ENCODE data around the gene CCL14.
A peak's percentile ranks its signal among the peaks of the same experiment; 100 is the strongest.
"Not testable (repeated sequence)": the region's sequence is repeated elsewhere in the genome, so short reads cannot be mapped to it uniquely, and the experiment has no call there.

The CCL14 gene

DNA sequence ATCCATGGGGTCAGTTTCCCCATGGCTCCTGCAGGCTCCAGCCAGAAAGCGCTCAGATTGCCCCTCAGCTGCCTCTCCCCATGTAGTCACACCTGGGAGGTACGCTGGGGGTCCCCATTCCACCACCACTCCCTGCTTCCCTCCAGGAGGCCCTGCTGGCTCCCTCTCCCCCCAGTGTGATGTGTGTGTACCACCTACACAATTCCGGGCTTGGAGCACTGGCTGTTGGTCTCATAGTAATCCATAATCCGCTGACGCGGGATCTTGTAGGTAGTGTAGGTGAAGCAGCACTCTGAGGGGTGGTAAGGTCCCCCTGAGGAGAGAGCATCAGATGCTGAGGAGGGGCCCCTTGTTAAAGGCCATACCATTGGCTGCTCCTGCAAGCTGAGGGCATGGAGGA is 2.4 kb downstream of the CCL14 start:
- DNase-seq = no peak

DNA sequence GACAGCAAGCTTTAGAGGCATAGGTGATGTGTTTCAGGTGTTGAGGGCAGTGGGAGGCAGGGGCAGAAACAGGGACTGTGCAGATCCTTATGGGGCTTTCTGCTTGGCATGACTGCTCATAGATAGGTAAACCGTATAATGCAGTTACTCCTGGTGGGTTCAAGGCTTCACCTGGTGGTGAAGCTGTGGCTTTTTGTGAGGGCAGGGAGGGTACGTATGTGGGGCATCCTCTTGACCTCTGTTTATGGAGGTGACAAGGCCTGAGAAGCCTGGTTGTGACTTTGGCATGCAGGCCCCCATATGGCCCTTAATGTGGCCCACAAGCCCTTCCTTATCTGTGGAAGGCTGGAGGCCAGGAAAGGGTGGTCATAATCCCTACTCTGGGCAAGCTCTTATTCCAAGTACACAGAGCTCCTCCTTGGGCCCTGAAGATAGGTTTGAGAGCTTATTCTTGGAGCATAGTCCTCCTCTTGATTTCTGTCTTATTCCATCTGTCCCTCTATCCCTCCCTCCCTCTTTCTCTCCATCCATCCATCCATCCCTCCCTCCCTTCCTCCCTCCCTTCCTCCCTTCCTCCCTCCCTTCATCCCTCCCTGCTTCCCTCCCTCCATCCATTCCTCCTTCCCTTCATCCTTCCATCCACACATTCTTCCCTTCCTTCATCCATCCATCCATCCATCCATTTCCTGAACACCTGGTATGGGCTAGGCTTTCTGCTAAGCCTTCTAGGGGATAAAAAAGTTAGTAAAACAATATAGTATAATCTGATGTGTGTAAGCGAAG is 3.9 kb downstream of the CCL14 start:
- DNase-seq = no peak

DNA sequence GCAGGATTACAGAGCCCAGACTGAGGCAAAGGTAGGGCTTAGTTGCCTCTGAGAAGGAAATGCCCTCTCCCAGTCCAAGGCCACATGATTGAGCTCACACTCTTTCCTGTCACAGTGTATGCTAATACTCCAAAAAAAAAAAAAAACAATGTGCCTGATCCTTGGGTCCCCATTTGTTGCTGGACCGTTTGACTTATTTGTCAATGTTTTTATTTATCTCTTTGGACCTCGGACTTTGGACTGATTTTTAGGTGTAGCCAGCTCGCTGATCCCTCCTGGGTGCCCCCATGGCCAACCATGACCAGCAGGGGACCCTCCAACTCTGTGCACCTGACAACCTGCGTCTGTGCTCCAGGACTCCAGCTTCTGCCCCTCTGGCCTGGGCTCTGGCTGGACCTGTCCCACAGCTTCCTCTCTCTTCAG is 4.6 kb downstream of the CCL14 start:
- DNase-seq = no peak

DNA sequence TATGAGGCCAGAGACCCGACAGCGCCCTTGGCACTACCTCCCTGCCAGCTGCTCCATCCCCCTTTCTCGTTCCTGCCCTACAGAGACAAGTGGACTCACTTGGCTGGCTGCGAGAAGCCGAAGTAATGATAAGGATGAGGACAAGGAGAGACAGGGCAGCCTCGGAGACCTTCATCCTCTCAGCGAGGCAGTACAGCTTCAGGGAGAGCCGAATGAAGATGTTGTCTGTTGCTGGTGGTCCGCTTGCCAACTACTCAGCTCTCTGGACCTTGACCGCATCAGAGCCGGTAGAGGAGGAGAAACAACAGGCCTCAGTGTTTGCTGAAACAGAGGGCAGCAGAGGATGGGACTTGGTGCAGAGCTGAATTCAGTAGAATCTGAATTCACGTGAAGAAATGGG is 5.3 kb downstream of the CCL14 start, which contains the start of gene CCL16:
Gene CCL16 (minus strand): TSS at position 252 of the 400 bp plus-strand sequence. CDS start 77 bp downstream, at position 175.
- no peak for DNase-seq

DNA sequence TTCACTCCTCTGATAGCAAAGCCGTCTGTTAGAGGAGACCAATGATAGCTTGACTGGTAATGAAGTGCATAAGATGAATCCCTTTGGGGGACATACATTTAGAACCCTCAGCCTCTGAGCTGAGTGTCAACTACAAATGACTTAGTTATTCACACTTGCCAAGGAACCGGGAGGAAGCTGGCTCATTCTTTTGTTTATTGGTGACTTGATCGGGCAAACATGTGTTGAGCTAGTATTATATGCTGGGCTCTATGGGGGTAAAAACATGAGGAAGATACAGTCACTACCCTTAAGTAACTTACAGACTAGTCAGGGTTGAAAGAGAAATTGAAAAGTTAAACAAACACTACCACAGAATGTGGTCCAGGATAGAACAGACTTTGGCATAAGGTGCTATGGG is 8.2 kb downstream of the CCL14 start:
- no peak for DNase-seq

DNA sequence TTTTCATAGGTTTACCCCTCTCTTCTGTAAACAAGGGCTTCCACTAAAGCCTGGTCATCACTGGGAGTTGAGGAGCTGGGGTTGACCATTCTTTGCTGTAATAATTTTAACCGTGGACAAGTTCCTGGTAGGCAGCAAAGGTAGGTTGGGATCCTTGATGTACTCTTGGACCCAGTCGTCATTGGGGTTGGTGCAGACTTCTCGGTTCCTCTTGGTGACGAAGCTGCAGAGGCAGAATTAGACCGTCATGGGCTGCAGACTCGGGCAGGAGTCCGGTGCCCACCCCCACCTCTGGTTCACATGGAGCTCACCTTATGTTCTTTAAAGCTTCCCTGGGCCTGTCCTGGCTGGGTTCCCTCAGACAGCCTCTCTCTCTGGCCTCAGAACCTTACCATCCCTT is 9.0 kb downstream of the CCL14 start:
- no peak for DNase-seq

DNA sequence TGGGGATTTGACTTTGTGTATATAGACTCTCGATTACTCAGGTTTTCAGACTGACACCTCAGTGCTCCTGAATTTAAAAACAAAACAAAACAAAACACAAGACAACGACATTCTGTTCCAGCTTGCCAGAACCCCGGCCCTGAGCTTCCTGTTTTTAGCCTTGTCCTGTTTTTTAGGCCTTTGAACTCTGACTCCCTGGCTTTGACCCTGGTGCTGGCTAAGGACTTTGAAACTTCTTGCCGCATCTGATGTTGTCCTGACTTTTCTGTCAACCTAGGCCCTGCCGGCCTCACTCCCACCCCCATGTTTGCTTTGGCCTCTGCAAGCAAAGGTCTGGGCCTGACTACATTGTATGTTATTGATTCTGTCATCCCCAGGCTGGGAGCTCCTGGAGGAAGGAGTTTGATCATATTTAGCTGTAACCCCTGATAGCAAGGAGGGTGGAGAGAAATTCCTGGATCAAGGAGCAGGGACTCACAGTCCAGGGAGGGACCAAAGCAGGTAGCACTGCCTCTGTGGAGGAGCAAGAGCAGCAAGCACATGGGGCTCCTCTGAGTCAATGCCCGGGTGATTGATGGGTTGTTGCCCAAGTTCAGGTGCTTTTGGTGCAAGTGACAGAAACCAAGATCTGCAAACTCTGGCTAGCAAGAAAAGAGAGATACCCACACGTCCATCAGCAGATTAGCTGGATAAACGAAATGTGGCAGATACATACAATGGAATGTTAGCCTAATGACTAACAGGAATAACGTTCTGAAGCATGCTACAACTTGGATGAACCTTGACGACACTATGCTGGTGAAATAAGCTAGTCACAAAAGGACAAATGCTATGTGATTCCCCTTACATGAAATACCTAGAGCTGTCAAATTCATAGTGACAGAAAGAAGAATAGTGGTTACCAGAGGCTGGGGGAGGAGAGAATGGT is 12.9 kb downstream of the CCL14 start:
- no peak for DNase-seq

DNA sequence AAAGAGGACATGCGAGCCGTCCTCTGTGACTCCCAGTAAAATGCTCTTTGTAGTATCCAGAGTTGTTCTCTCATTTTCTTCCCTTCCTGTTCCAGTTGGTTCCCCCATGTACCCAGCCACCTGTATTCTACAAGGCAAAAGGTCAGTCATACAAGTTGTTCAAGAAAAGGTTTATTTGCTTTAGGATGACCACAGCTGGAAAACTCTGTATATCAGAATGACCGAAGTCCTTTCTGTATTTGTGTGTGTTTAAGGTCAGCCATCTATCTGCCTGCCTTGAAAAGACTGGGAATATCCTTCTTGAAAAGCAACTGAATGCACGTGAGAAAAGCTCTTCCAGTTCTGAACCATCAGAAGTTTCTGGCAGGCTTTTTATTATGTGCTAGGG is 13.6 kb downstream of the CCL14 start:
- no peak for DNase-seq

DNA sequence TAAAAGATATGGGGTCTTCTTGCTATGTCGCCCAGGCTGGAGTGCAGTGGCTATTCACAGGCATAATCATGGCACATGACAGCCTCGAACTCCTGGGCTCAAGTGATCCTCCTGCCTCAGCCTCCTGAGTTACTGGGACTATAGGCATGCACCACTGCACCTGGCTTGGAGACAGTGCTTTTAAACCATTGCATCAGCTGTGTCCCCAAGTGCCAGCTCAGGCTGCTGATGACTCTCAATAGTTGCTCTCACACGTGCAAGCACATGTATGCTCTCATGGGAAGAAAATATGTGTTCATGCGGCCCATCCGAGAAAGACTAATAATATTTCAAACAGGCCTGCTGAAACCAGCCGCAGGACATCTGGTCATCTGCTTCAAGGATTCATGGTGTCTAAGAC is 14.0 kb downstream of the CCL14 start:
- DNase-seq = no peak

DNA sequence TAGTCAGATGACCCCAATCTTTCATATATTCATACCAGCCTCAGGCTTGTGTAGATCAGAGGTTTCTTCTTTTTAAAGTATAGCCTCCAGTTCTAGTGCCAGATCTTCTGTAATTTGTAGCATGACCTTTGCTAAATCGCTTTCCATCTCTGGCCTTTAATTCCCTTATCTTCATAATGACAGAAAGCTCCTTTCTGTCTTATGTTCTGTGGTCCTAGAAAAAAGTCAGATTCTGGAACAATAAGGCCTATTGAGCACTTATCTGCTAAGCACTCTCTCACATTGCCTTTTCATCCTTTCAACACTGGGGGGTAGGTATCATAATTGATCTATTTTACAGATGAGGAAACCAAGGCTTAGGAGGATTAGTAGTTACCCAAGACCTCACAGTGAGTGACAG is 14.5 kb downstream of the CCL14 start:
- DNase-seq = no peak

DNA sequence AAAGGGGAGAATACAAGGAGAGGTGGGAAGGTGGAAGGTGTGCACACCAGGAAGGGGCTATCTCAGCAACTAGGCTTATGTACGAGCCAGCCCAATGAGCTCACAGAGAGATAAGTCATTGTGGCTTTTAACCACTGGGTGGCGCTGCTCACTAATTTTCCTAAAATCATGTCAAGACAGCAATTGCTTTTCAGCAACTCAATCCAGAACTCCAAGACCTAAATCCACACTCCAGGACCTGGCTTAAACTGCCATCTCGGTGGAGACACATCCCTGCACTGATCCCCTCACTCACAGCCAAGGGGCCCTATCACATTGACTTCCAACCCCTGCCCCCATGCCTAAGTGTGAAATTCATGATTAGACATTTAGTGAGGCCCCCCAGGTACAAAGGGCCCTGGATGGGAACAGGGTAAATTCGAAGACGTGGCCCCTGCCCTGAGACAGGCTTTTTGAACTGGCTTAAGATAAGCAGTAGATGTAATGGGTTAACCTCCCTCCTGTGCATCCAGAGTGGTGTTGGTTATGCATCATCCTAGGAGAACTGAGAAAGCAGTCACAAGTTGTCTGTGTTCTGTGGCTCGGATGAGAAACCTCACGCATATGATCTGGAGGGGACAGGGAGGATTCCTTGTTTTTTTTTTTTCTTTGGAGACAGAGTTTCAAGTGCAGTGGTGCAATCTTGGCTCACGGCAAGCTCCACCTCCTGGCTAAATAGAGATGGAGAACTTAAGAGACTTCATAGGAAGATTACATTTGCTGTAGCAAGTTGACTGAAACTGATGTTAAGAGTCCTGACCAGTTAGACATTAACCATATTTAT is 16.8 kb downstream of the CCL14 start:
- peak in 1 of 2 experiments; percentile 77 for DNase-seq

DNA sequence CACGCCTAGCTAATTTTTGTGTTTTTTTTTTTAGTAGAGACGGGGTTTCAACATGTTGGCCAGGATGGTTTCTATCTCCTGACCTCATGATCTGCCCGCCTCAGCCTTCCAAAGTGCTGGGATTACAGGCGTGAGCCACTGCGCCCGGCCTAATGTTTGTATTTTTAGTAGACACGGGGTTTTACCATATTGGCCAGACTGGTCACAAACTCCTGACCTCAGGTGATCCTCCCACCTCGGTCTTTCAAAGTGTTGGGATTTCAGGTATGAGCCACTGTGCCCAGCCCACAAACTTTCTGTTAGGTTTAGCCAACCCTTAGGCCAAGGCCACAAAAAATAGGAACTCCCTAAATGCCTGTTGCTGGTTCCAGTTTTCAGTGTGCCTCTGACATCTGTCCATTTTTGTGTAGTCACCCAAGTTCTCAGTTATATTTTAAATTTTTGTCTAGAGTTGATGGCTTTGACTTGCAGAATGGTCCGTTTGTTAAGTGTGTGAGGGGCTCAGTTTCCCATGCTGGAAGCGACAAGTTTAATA is 17.9 kb downstream of the CCL14 start:
- no peak for DNase-seq

DNA sequence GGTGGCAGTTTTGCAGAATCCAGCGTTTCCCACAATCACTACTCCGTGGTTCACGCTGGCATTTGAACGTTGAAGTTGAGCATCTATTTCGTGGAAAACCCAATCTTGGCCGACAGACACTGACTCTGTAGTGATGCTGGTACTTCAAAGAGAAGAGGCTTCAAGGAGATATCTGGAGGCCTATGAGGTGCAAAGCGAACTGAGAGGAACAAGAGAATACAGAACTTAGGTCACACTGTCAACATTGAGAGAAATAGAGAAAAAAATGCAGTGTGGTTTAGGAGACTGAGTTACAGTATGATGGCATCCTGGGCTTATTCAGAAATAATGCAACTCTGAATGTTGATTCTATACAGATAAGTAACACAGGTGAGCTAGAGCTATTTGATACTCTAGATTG is 21.3 kb downstream of the CCL14 start:
- DNase-seq = no peak

DNA sequence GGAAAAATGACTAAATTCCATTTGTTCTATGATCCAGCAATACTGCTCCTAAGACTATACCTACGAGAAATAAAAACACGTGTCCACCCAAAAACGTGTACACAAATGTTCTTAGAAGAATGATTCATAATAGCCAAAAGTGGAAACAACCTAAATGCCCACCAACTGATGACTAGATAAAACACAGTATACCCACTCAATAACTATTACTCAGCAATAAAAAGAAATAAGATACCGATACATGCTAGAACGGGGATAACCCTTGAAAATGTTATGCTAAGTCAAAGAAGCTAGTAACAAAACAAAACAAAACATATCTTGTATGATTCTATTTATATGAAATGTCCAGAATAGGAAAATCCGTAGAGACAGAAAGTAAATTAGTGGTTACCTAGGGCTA is 22.9 kb downstream of the CCL14 start:
- DNase-seq = no peak

DNA sequence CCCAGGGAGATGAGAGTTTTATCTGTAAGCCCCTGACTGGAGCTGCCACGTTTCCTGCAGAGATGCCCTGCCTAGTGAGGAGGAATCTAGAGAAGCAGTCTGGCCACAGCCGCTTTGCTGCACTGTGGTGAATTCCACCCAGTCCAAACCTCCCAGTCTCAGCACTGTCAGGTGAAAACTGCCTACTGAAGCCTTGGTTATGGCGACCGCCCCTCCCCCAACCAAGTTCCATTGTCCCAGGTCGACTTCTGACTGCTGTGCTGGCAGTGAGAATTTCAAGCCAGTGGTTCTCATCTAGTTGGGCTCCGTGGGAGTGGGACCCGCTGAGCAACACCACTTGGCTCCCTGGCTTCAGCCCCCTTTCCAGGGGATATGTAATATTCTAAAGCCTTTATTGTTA is 32.8 kb downstream of the CCL14 start:
- DNase-seq = no peak

DNA sequence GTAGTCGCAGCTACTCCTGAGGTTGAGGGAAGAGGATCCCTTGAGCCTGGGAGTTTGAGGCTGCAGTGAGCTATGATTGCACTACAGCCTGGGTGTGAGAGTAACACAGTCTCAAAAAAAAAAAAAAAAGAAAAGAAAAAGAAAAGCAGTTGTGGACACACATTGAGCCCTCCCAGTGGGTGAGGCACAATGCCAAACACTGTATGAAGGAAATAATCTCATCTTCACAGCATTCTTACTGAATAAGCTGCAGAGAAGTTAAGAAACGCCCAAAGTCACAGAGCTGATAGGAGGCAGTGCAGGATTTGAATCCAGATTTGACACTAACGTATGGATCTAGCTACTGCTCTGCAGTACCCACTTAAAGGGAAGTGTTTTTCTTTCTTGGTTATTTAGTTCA is 37.1 kb downstream of the CCL14 start:
- no peak for DNase-seq

DNA sequence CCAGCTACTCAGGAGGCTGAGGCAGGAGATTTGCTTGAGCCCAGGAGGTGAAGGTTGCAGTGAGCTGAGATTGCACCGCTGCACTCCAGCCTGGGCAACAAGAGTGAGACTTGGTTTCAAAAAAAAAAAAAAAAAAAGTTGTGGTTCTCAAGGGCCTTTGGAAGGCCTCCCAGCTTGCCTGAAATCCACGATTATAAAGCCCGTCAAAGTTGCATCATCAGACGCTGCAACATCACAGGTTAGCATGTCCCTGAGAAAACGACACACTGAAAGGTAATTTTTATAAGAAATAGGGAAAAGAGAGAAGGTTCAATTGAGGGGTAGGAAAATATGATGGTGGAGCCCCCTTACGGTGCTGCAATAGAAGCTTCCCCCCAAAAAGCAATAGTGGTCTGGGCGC is 38.4 kb downstream of the CCL14 start:
- no peak for DNase-seq

DNA sequence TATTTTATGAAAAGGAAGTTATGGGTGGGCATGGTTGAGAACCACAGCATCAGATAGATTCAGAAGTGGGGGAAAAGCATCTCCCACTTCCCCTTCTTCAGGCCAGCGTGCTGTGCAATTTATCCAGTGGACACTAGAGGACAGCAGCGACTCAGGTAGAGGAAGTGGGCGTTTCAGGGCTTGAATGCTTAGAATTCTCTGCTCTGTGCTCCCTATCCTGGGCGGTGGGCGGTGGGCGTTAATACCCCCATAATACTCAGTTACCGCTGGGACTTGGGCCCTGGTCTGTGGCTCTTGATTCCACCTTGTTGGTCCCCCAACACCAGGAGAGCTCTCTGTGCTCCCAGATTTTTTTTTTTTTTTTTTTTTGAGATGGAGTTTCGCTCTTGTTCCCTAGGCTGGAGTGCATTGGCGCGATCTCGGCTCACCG is 39.4 kb downstream of the CCL14 start:
- no peak for DNase-seq

DNA sequence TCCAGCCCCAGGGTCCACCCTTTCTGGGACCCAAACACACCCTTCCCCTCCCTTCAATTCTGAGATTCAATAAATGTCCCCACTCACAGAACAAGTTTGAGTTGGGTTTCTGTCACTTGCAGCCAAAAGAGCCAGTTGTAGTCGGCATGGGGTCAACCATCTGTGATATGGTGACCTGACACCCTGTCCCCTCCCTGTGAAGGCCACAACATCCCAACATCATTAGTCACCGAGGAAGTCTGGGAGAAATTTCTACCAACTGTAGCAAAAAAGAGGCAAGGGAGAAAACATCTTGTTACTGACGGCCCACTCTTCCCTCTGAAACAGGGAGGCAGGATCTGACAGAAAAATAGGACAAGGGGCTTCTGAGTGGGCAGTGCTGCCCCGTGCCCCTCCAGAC is 42.4 kb downstream of the CCL14 start:
- no peak for DNase-seq

DNA sequence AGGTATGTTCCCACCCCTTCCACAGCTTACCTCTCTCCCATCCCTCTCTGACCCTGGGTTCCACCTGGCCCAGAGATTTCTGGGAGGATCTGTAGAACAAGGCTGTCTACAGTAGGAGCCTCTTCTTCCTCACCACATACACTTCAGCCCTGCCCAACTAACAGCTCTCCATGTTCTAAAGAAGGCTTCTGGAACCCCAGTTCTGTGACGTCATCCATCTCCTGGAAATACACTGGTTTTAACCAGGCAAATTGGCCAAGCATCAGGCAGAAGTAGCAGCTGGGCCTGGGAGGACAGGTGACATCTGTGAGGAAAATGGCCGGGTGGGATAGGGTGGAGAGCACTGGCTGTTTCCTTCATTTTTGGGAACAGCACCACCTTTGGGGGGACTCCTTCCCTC is 43.0 kb downstream of the CCL14 start, which contains the start of gene LYZL6:
Gene LYZL6 (minus strand): TSS at position 177 of the 400 bp plus-strand sequence. CDS start 4,357 bp downstream, outside the sequence.
- DNase-seq = no peak

DNA sequence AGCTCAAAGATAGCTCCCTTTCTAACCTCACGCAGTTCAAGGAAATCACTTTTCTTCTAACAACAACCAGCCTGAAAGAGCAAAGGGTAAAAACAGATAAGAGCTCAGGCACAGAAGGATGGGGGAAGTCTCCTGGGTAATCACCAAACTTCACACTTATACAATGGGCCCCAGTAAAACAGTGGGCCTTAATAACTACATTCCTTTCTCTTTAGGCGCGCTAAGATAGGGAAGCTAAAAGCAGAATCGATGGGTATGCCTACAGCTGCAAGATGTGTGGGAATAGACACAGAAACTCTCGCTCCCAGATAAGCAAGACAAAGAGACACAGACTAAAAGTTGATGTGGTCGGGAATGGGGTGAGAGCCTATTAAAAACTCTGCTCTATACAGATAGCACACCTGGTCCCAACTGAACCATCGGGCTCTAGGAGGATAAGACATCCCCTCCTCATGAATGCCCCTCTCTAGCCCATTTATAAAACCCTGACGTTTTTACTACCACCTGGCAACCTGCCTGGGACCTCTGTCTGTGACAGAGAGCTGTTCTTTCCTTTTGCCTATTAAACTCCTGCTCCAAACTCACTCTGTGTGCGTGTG is 43.8 kb downstream of the CCL14 start:
- DNase-seq = no peak

DNA sequence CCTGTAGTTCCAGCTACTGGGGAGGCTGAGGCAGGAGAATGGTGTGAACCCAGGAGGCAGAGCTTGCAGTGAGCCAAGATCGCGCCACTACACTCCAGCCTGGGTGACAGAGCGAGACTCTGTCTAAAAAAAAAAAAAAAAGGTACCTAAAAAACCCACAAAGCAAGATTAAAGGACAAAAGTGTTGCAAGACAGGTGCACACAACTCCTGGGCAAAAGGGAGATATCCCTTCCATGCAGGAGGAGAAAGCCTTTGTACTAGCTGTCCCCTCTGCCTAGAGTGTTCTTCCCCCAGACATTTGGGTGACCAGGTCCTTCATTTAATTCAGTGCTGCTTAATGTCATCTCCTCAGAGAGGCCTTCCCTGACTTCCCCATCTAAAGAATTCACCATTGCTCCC is 48.0 kb downstream of the CCL14 start:
- DNase-seq = not testable (repeated sequence)

Measured in cerebellar nuclear complex (tissue), 1 donor.